Osteoblast (primary cell): ENCODE results near the gene ELMO1. TPM values are rescaled to one million over a fixed set of nuclear protein-coding genes. Genes with fewer than 3 reads are reported as not detected.

Experiments
- DNase-seq: peaks from one replicate; pipeline ENCODE4 v3.0.0; 2011; ENCODE audit warnings: low spot score, mixed read lengths; ENCODE audit not compliant: insufficient read length; ENCODE audit errors: missing footprints
- H2AFZ ChIP-seq: 2 replicates; pipeline ENCODE4 v1.6.0; 2011; ENCODE audit warnings: mild to moderate bottlenecking, low read length
- H3K27ac ChIP-seq: 2 replicates; pipeline ENCODE4 v1.5.1; 2011; ENCODE audit warnings: mild to moderate bottlenecking, low read depth, low read length, moderate library complexity
- H3K27me3 ChIP-seq: 2 replicates; pipeline ENCODE4 v1.6.0; 2012; ENCODE audit warnings: mild to moderate bottlenecking, control low read depth, inconsistent platforms, low read length, moderate library complexity; ENCODE audit not compliant: insufficient read depth
- H3K36me3 ChIP-seq: 2 replicates; pipeline ENCODE4 v1.5.1; 2011; ENCODE audit warnings: mild to moderate bottlenecking, low read length, control low read depth, moderate library complexity; ENCODE audit not compliant: insufficient read depth
- H3K4me1 ChIP-seq: 2 replicates; pipeline ENCODE4 v1.5.1; 2011; ENCODE audit warnings: mild to moderate bottlenecking, low read length, control low read depth, moderate library complexity; ENCODE audit not compliant: insufficient read depth
- H3K4me2 ChIP-seq: 2 replicates; pipeline ENCODE4 v1.6.0; 2011; ENCODE audit warnings: mild to moderate bottlenecking, low read length; ENCODE audit not compliant: insufficient read depth
- H3K4me3 ChIP-seq: fragments of 200-600 bp; sonication (generic); 3 replicates; pipeline ENCODE4 v1.5.1; 2012; ENCODE audit warnings: mild to moderate bottlenecking, low read length, inconsistent platforms; ENCODE audit not compliant: insufficient read depth
- H3K79me2 ChIP-seq: 2 replicates; pipeline ENCODE4 v1.6.0; 2012; ENCODE audit warnings: mild to moderate bottlenecking, low read length, control low read depth, inconsistent platforms; ENCODE audit not compliant: insufficient read depth
- H3K9me3 ChIP-seq: 2 replicates; pipeline ENCODE4 v1.5.1; 2011; ENCODE audit warnings: low read depth, low read length, control low read depth
- H4K20me1 ChIP-seq: 2 replicates; pipeline ENCODE4 v1.6.0; 2012; ENCODE audit warnings: mild to moderate bottlenecking, low read length, control low read depth; ENCODE audit not compliant: insufficient read depth
- CTCF ChIP-seq: IDR thresholded peaks from 2 replicates; pipeline ENCODE4 v1.5.1; 2011; ENCODE audit warnings: mild to moderate bottlenecking, low read depth, low read length, moderate library complexity; ENCODE audit errors: extremely low read depth
- total RNA-seq: library from RNA; depleted of rRNA; stranded (reverse); fragments of >200 nt; gene quantifications from 2 replicates; pipeline ENCODE4 v1.2.3, GENCODE V29; 2012

The ELMO1 gene
- total RNA-seq, 1 donor = 2.2 TPM

- Histone ChIP-seq H3K9me3 (no peaks in the 10 kb centered on the region), H3K4me3 (no peak overlapping the region), H4K20me1 (no peaks in the 10 kb centered on the region), H3K36me3 (no peaks in the 10 kb centered on the region), H3K79me2 (no peaks in the 10 kb centered on the region), H3K4me2 (no peak overlapping the region), H3K4me1 (no peaks in the 10 kb centered on the region), H3K27ac (no peak overlapping the region), H3K27me3 (no peaks in the 10 kb centered on the region), H2AFZ (no peak overlapping the region)
- no peak for DNase-seq
- TF ChIP-seq CTCF = no peak
Measured at GRCh38 chr7:37112876-37113275, 335.8 kb downstream of the ELMO1 start.

GRCh38 chr7:37112218-37112617 is 336.4 kb downstream of the ELMO1 start:
- H3K36me3 ChIP-seq = no peaks in the 10 kb centered on the region
- TF ChIP-seq CTCF = no peak
- no peak for DNase-seq

GRCh38 chr7:37111459-37111858 is 337.2 kb downstream of the ELMO1 start:
- H3K4me2 ChIP-seq = no peak overlapping the region
- H3K27ac ChIP-seq = no peak overlapping the region

More at GRCh38 chr7:37112218-37112617, 336.4 kb downstream of the ELMO1 start:
- Histone ChIP-seq H3K9me3 (no peaks in the 10 kb centered on the region), H3K27me3 (no peaks in the 10 kb centered on the region), H2AFZ (no peak overlapping the region), H3K4me3 (no peak overlapping the region), H3K27ac (no peak overlapping the region), H4K20me1 (no peaks in the 10 kb centered on the region), H3K4me1 (no peaks in the 10 kb centered on the region), H3K79me2 (no peaks in the 10 kb centered on the region), H3K4me2 (no peak overlapping the region)

More at GRCh38 chr7:37111459-37111858, 337.2 kb downstream of the ELMO1 start:
- TF ChIP-seq CTCF = no peak
- no peaks in the 10 kb centered on the region for H3K79me2 ChIP-seq
- no peak for DNase-seq
- H3K36me3 ChIP-seq = no peaks in the 10 kb centered on the region
- no peak overlapping the region for H3K4me3 ChIP-seq
- H4K20me1 ChIP-seq = no peaks in the 10 kb centered on the region
- H3K27me3 ChIP-seq = no peaks in the 10 kb centered on the region
- no peaks in the 10 kb centered on the region for H3K9me3 ChIP-seq
- no peak overlapping the region for H2AFZ ChIP-seq
- no peaks in the 10 kb centered on the region for H3K4me1 ChIP-seq
